Fibroblast of mammary gland (primary cell): ENCODE results near the gene NOL4L.

Experiments used
- DNase-seq: peaks from one replicate; pipeline ENCODE4 v3.0.0-alpha.2; 2010; ENCODE audit warnings: low read depth
- H3K4me3 ChIP-seq: 2 replicates; pipeline ENCODE4 v1.5.1; 2011; ENCODE audit warnings: low read depth, mild to moderate bottlenecking, low read length, moderate library complexity; ENCODE audit not compliant: control insufficient read depth
- CTCF ChIP-seq: conservative IDR thresholded peaks from 2 replicates; pipeline ENCODE4 v1.5.1; 2011; ENCODE audit warnings: low read depth, low read length, inconsistent platforms; ENCODE audit not compliant: control insufficient read depth, insufficient read depth

NOL4L gene

GRCh38 chr20:32455901-32456701 lies 129.0 kb downstream of the NOL4L start:
- no peak overlapping the region for H3K4me3 ChIP-seq

GRCh38 chr20:32455171-32455900 lies 129.8 kb downstream of the NOL4L start:
- DNase-seq, result no peak
- H3K4me3 ChIP-seq, result no peak overlapping the region
- TF ChIP-seq CTCF, result no peak

More at GRCh38 chr20:32455901-32456701, 129.0 kb downstream of the NOL4L start:
- DNase-seq, result no peak
- TF ChIP-seq CTCF, result no peak

- TF ChIP-seq CTCF, result no peak
- no peak for DNase-seq
- H3K4me3 ChIP-seq, result no peak overlapping the region
Measured at GRCh38 chr20:32454164-32455145, 130.7 kb downstream of the NOL4L start.

- TF ChIP-seq CTCF, result no peak
- H3K4me3 ChIP-seq, result no peak overlapping the region
- no peak for DNase-seq
Measured at GRCh38 chr20:32453467-32454163, 131.5 kb downstream of the NOL4L start.

GRCh38 chr20:32452776-32453466 lies 132.2 kb downstream of the NOL4L start:
- no peak for TF ChIP-seq CTCF
- DNase-seq, result no peak
- H3K4me3 ChIP-seq, result no peak overlapping the region
